Endothelial cell of umbilical vein (primary cell): ENCODE measurements around the gene NELFB. TPM values are rescaled to one million over a fixed set of nuclear protein-coding genes. Genes with fewer than 3 reads are reported as not detected.

Experiments
- BruUV-seq: library from RNA; stranded (reverse); fragments of 400-500 nt; replicated peaks from 2 replicates; lab custom pipeline; 2021; lab: Mats Ljungman, UMichigan
- CTCF ChIA-PET: fragments of 300-600, 350-600 bp; sonication (Branson Sonifier 250); formaldehyde crosslinking; loops from one replicate; lab custom pipeline; 2021; ENCODE audit warnings: antibody characterized with exemption, inconsistent platforms; lab: Charles Lee
- POLR2A ChIA-PET: fragments of 300-600, 350-600 bp; sonication (Branson Sonifier 250); formaldehyde crosslinking; loops from one replicate; lab custom pipeline; 2021; ENCODE audit warnings: antibody characterized with exemption, inconsistent platforms; lab: Charles Lee
- DNase-seq: peaks from one replicate; pipeline ENCODE4 v3.0.0-alpha.2; 2011; ENCODE audit warnings: low read depth, low spot score
- FAIRE-seq: peaks from 2 replicates; lab custom pipeline; 2011; peaks lifted over from hg19 to GRCh38; lab: Jason Lieb, UNC
- H2AFZ ChIP-seq: 2 replicates; pipeline ENCODE4 v1.6.0; 2012; ENCODE audit warnings: low read depth, low read length, control low read depth, inconsistent platforms
- H3K27ac ChIP-seq: 2 replicates; pipeline ENCODE4 v1.5.1; 2011; ENCODE audit warnings: low read depth, mild to moderate bottlenecking, control low read depth, low read length, moderate library complexity; ENCODE audit not compliant: insufficient read depth
- H3K27me3 ChIP-seq, 2 experiments: 2 replicates each; pipeline versions ENCODE4 v1.6.0 to v1.6.1; 2011; ENCODE audit warnings: low read length in 2 of 2, mixed read lengths in 1 of 2; ENCODE audit not compliant: control insufficient read depth in 2 of 2, insufficient read depth in 2 of 2
- H3K36me3 ChIP-seq, 2 experiments: 2 replicates in 1 of 2; 3 replicates in 1 of 2; pipeline ENCODE4 v1.5.1; 2011; ENCODE audit warnings: low read length in 2 of 2, mild to moderate bottlenecking in 1 of 2, moderate library complexity in 1 of 2; ENCODE audit not compliant: control insufficient read depth in 2 of 2, insufficient read depth in 2 of 2; ENCODE audit errors: extremely low read depth in 1 of 2
- H3K4me1 ChIP-seq: 3 replicates; pipeline ENCODE4 v1.5.1; 2011; ENCODE audit warnings: mild to moderate bottlenecking, low read length; ENCODE audit not compliant: control insufficient read depth, insufficient read depth; ENCODE audit errors: extremely low read depth
- H3K4me2 ChIP-seq: 2 replicates; pipeline ENCODE4 v1.6.1; 2011; ENCODE audit warnings: low read length, control low read depth, mixed read lengths; ENCODE audit not compliant: insufficient read depth
- H3K4me3 ChIP-seq, 3 experiments: fragments of 200-600 bp in 1 of 3; sonication (generic), shearing (Covaris generic) in 1 of 3; replicated peaks in 1 of 3; 2 replicates each; pipeline ENCODE4 v1.5.1; 2011 to 2016; ENCODE audit warnings: control low read depth in 3 of 3, low read length in 3 of 3, mild to moderate bottlenecking in 2 of 3, inconsistent platforms in 1 of 3, low read depth in 1 of 3, moderate library complexity in 1 of 3; ENCODE audit not compliant: insufficient read depth in 1 of 3
- H3K79me2 ChIP-seq: 2 replicates; pipeline ENCODE4 v1.6.0; 2012; ENCODE audit warnings: low read length, inconsistent platforms; ENCODE audit not compliant: control insufficient read depth, insufficient read depth
- H3K9ac ChIP-seq: replicated peaks from 2 replicates; pipeline ENCODE3; 2011; ENCODE audit warnings: low read length, control low read depth; ENCODE audit not compliant: insufficient read depth; ENCODE audit errors: extremely low read depth
- H3K9me1 ChIP-seq: replicated peaks from 3 replicates; pipeline ENCODE4 v1.6.0; 2011; ENCODE audit warnings: mild to moderate bottlenecking, low read length; ENCODE audit not compliant: control insufficient read depth, insufficient read depth; ENCODE audit errors: extremely low read depth
- H3K9me3 ChIP-seq: replicated peaks from 2 replicates; pipeline ENCODE4 v1.5.1; 2012; ENCODE audit warnings: low read length, inconsistent platforms; ENCODE audit not compliant: control insufficient read depth, insufficient read depth
- H4K20me1 ChIP-seq: replicated peaks from 2 replicates; pipeline ENCODE3; 2011; ENCODE audit warnings: mild to moderate bottlenecking, low read length; ENCODE audit not compliant: control insufficient read depth, insufficient read depth; ENCODE audit errors: extremely low read depth
- EZH2 ChIP-seq: IDR thresholded peaks from 2 replicates; pipeline ENCODE4 v1.6.1; 2012; ENCODE audit warnings: borderline replicate concordance, low read depth, mild to moderate bottlenecking, moderate library complexity, low read length, inconsistent platforms; ENCODE audit not compliant: severe bottlenecking
- FOS ChIP-seq: IDR thresholded peaks from 2 replicates; pipeline ENCODE4 v1.6.1; 2011; ENCODE audit warnings: mild to moderate bottlenecking, low read length, moderate library complexity, borderline replicate concordance; ENCODE audit not compliant: insufficient read depth
- JUN ChIP-seq: IDR thresholded peaks from 2 replicates; pipeline ENCODE4 v1.6.1; 2011; ENCODE audit warnings: borderline replicate concordance, low read depth; ENCODE audit not compliant: insufficient read length, insufficient read depth
- MAX ChIP-seq: IDR thresholded peaks from 2 replicates; pipeline ENCODE4 v1.6.1; 2011; ENCODE audit not compliant: insufficient read depth, insufficient read length
- MYC ChIP-seq: IDR thresholded peaks from one replicate; pipeline ENCODE4 v1.6.1; 2011; ENCODE audit warnings: mild to moderate bottlenecking, low read depth, low read length
- POLR2A ChIP-seq: IDR thresholded peaks from 2 replicates; pipeline ENCODE4 v1.6.1; 2012; ENCODE audit warnings: low read depth, mild to moderate bottlenecking, control low read depth, low read length
- POLR2AphosphoS5 ChIP-seq: IDR thresholded peaks from 2 replicates; pipeline ENCODE4 v1.6.1; 2012; ENCODE audit warnings: low read depth, mild to moderate bottlenecking, control low read depth, low read length, moderate library complexity; ENCODE audit not compliant: insufficient read depth
- dilution Hi-C: fragments of 300-500 bp; cut with MboI; formaldehyde crosslinking; loops from one replicate; pipeline ENCODE4 v1.15.0; 2019; ENCODE audit warnings: low sequenced_read_pairs; ENCODE audit not compliant: extremely low pct_ligation_motif_present
- intact Hi-C: fragments of 100-400 bp; cut with micrococcal nuclease; formaldehyde crosslinking; loops from one replicate; pipeline ENCODE4 v1.10.0; 2022
- polyA plus RNA-seq, 4 experiments: library from polyadenylated mRNA; depleted of rRNA in 3 of 4; stranded (reverse) in 3 of 4; unstranded in 1 of 4; fragments of >200 nt; gene quantifications; 2 replicates each; pipeline versions ENCODE4 v1.2.1 to v1.2.3, GENCODE V29; 2011 to 2012; ENCODE audit warnings: missing spikeins in 1 of 4
- total RNA-seq: library from RNA; stranded (reverse); gene quantifications from 2 replicates; pipeline ENCODE4 v1.2.3, GENCODE V29; 2021

NELFB gene
- total and polyA plus RNA-seq, 2 donors (not counting 3 experiments of a cell fraction or from before 2014, with no cell fraction given), result 62.3 to 76.1 TPM

GRCh38 chr9:137298401-137299202 lies 43.5 kb downstream of the NELFB start:
- FAIRE-seq (peak; percentile 98), DNase-seq (peak; percentile 94)
- no peaks in the 10 kb centered on the region for H3K36me3 ChIP-seq
- H4K20me1 ChIP-seq, result no peaks in the 10 kb centered on the region
- H3K27me3 ChIP-seq, result no peaks in the 10 kb centered on the region
- H3K79me2 ChIP-seq, result peaks cover 26% of the 10 kb centered on the region
- H3K9me1 ChIP-seq, result no peaks in the 10 kb centered on the region
- no peaks in the 10 kb centered on the region for H3K9me3 ChIP-seq
- BruUV-seq, result TSS peak; percentile 10
- peak overlapping the region; percentile 62 for H3K9ac ChIP-seq
- POLR2A ChIA-PET, result interaction anchor here (1.5 kb wide), 1 partner anchor 58 kb away, joined by 3 read pairs; the partner anchor contains the start of gene TUBB4B
- no peak overlapping the region for H2AFZ ChIP-seq
- H3K4me2 ChIP-seq, result peak overlapping the region; percentile 84
- dilution Hi-C loops, result no loop called here
- intact Hi-C loops, result loop anchor here (2.0 kb wide), 1 partner anchor 56 kb away; no protein-coding TSS in a partner anchor
- H3K27ac ChIP-seq, result peak overlapping the region; percentile 93
- H3K4me3 ChIP-seq, result peak overlapping the region in 2 of 3 experiments; percentile 70 to 83
- CTCF ChIA-PET, result interaction anchor here (0.7 to 1.5 kb wide), 6 partner anchors 11 to 270 kb away, joined by 3 to 7 read pairs (median 3); partner anchors contain the start of genes EXD3, NOXA1 and NSMF
- H3K4me1 ChIP-seq, result peaks cover 54% of the 10 kb centered on the region
- no peak for TF ChIP-seq JUN
- no peak for TF ChIP-seq MAX
- TF ChIP-seq POLR2AphosphoS5, result peak; percentile 56
- TF ChIP-seq POLR2A, result peak; percentile 46
- TF ChIP-seq FOS, result peak; percentile 20
- peak; percentile 16 for TF ChIP-seq MYC
- no peak for TF ChIP-seq EZH2
